HG03095 (cell line): ENCODE measurements around the gene EPYC.
A peak's percentile ranks its signal among the peaks of the same experiment; 100 is the strongest.

Experiments
- ATAC-seq: cut with Tn5 transposase; IDR thresholded peaks from one replicate; pipeline ENCODE4 v1.9.1; 2021; ENCODE audit warnings: moderate library complexity; ENCODE audit not compliant: unreplicated experiment

The EPYC gene, protein sequence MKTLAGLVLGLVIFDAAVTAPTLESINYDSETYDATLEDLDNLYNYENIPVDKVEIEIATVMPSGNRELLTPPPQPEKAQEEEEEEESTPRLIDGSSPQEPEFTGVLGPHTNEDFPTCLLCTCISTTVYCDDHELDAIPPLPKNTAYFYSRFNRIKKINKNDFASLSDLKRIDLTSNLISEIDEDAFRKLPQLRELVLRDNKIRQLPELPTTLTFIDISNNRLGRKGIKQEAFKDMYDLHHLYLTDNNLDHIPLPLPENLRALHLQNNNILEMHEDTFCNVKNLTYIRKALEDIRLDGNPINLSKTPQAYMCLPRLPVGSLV

DNA sequence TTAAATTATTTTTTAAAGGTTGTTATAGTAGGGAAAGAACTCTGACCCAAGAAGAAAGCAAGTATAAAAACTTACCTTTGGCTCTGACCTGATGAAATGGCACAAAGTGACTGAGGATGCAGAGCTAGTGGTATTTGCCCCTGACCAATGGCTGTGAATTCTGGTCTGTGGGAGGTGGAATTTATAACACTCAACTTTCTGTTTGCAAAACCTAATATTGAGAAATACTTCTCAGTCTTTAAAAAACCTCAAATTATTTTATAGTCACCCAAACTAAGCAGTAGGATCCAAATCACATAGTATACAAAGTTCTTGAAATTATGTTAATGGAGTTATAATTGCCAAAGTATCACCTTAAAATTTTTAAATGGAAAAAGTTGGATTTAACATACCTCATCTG is at the start of gene EPYC:
TSS of gene EPYC (minus strand) at position 101 of the 400 bp plus-strand sequence. CDS start 2,407 bp downstream, outside the sequence.
- ATAC-seq, result no peak

DNA sequence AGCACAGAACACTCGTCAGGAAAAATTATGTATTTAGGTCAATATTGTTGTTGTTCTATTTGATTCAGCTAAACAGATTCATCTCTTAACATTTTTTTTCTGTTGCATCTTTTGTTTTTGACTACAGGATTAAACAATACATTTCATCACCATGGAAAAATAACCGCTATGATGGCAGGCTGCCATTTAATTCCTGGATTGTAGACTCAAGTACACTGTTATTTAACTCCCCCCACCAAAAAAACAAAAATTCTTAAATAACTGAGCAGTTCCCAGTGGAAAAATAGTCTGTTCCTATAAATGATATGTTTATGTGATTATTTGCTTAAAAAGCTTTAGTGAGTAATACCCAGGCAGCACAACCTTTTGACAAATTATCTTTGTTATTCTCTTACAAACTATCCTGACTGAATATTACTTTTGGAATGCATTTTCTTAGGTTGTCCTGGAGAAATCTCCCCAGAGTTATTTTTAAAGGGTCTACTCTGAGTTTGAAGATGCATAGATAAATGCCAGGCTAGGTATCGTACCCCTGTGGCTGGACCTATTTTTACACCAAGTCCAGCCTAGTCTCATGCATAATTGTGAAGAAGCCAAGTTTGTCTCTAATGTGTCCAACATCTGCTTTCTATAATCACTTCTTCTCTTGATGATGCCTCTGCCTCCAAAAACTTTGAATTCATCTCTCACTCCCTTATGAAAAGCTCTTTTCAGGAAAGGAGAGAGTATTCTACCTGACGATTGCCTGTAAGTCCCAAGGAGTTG is 49.4 kb upstream of the EPYC start:
- ATAC-seq, result no peak

DNA sequence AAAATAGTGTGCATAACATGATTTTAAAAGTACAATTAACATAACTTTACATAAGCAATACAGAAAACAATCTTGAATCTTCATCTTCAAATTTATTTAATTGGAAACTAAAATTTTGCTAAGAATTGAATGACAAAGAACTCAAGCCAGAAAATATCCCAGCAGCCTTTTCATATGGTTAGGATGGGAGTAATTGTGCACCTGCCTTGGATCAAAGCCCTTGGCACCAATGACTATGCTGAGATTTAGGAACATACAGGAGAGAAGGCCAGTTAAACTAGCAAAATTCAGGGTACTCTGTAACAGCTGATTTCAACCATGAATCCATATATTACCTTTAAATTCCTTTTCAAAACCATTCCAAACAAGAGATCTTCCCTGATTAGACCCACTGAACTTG is 47.3 kb upstream of the EPYC start:
- no peak for ATAC-seq

DNA sequence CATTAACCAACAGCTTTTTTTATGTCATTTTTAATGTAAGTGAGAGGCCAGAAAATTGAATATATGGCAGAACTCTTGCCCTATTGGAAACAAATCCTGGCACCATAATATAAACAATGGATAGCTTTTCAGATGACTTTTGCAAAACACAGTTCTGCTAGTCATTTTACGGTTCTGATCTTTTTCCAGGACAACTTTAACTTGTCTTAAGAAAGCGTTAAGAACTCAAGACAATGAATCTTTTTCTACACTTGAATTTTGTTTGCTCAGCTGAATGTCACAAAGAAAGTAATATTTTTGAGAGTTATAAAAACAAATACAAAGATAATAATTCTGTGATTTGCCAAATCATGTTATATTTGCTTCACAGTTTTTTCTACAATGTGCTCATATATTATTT is 39.8 kb upstream of the EPYC start:
- no peak for ATAC-seq

DNA sequence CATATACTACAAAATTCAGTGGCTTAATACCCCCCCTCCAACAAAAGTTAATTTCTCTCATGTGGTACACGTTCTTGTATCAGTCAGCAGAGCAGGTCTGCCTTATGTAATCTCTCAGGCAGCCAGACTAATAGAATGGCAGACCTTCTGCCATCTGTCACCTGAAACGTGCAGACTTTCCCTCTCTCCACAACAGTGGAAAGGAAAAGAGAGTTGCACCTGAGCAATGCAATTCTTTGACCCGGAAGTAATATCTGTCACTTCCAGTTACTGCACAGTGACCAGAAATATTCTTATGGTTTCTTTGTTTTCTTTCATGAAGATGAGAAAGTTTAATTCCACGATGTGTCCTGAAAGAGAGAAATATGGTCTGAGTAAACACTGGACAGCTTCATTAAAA is 38.6 kb upstream of the EPYC start:
- ATAC-seq, result no peak

DNA sequence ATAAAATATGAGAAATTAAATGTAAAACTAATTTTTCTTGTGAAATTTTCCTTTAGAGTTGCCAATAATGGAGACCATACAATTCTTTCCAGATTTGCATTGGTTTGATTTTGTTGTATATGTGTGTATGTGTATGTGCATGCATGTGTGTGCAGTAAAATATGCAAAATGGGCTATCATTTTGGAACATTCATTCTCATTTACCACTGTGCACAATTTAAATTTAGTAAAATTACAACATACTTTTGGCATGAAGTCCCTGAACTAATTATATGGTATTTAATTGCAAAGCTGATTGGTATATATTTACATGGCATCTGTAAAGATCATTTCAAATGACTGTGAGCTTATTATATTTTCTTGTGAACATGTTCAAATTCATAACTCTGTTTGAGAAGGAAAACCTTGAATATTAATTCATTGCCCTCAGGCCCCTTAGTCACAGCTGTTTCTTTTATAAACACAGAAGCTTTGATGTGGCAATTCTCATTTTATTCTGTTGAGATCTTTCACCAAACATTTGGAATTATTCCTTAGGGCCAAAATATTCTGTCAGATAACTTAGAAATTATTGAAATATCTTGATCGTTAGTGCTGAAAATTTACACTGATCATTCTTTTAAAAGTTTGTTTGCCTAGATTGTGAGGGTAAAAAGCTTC is 35.5 kb upstream of the EPYC start:
- ATAC-seq, result no peak

DNA sequence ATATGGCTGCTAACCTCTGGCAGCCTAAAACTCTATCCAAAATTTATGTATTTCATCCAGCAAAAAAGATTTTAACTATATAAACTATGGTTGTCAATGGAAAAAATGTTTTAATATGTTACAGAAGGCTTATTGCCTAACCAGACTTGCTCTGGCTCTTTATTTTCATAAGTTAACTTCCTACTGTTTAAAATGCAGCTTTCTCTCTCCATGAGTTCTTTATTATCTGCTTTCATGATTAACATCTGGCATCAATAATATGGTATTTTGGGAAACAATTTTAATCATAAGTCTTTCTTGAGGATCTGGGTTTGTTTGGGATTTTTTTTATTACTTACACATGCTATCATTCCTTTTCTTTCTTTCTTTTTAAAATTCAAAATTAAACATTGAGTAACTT is 32.5 kb upstream of the EPYC start:
- no peak for ATAC-seq

DNA sequence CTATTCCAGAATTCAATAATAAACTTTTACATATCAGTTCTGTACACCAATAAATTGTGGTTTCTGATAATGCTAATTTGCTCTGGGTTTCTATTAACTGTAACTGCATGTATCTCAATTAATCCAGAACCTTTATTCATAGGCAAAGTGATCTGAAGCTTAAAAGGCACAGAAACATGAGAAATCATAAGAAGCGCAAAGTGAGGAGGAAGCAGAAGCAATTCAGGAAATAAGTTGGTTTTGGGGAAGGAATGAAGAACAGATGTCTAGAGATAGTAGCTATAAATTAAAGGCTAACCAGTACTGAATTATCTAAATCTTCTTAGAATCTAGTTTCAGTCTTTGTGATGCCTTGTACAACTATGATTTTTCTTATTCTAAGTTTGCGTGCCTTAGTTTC is 28.5 kb upstream of the EPYC start:
- ATAC-seq, result no peak

DNA sequence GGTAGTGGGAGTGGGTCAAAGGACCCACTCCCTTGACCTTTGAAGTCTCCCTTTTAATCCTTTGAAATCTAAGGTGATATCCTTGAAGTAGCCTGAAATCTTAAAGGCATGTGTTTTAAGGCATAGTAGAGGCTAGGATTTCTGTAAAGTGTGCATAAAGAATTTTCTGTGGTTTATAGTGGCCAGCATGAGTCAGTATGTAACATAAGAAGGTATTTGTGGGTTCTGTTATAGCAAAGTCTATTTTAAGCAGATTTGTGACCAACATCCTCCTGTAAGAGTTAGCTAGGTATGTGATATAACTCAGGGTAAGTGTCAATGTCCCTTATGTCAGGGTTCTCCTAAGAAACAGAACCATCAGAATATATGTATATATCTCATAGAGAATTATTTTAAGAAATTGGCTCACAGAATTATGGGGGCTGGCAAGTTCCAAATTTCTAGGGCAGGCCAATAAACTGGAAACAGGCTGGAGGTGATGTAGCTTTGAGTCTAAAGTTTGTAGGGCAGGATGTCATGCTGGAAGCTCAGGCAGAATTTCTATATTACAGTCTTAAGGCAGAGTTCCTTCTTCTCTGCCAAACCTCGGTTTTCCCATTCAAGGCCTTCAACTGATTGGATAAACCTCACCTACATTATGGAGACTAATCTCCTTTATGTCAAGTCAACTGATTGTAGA is 18.7 kb upstream of the EPYC start:
- no peak for ATAC-seq

DNA sequence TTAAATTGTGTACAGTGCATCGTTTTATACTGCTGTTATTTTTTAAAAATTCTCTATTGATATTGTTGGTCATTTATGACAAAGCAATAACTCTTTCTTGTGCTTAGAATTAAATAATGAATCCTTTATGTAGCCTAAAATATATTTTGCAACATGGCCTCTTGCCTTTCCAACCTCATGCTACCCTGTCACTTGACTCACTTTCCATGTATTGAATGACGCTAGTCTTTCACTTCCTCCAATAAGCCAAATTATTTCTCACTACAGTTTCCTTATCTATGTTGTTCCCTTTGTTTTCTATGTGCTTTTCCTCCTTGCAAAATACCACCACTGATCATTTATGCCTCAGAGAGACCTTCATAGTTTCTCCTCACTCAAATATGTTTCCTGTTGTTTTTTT is 16.3 kb upstream of the EPYC start:
- no peak for ATAC-seq

DNA sequence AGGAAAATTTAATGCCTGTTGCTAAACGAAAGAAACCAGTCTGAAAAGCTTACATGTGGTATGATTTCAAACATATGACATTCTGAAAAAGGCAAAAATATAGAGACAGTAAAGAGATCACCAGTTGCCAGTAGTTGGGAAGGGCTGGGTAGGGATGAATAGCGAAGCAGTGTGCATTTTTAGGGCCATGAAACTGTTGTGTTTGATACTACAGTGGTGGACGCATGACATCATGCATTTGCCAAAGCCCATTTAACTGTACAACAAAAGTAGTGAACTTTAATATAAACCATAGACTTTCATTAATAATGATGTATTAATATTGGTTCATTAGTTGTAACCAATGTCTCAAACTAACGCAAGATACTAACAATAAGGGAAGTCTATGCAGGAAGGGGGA is 14.7 kb upstream of the EPYC start:
- ATAC-seq, result no peak

DNA sequence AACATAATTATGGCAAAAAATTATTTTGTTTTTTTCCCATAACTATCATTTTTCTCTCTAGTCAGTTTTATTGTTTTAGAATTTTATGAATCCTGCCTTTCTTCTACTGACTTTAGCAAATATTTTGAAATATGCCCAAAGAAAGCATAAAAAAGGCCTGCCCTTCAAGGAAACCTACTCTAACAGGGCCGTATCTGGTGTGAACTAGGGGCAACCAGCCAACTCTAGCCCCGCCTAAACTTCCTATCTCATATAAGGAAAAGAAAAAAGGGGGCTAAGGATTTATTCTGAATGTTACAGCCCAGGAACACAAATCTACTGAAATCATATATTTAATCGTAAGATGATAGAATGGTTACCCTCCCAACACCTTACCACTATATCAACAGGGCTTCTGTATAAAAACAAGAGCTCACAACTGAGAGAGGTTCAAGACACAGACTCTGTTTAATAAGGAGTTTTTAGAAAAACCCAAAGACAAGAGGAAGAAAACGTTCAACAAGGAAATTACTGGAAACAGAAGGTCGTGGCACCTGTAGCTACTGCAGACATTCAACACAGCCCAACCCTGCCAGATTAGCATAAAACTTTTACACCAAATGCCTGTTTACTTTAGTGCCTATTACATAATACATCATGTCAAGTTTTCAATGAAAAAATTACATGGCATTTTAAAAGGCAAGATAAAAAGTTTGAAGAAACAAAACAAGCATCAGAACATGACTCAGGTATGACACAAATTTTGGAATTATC is 12.9 kb upstream of the EPYC start:
- ATAC-seq, result no peak

DNA sequence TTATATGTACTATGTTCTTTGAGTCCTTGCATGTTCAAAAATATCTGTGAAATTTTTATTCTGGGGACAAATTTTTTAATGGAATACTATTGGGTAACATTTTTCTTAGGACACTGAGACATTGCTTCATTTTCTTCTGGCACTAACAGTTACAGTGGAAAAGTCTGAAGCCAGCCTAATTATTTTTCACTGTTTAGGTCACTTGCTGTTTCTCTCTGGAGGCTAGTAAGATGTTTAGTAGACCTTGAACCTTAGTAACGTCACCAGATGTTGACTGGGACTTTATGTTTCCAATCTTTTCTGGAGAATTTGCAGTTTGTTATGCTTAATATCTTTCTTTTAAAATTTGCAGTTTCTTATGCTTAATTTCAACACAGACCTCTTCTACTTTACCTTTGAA is 12.3 kb upstream of the EPYC start:
- ATAC-seq, result no peak

DNA sequence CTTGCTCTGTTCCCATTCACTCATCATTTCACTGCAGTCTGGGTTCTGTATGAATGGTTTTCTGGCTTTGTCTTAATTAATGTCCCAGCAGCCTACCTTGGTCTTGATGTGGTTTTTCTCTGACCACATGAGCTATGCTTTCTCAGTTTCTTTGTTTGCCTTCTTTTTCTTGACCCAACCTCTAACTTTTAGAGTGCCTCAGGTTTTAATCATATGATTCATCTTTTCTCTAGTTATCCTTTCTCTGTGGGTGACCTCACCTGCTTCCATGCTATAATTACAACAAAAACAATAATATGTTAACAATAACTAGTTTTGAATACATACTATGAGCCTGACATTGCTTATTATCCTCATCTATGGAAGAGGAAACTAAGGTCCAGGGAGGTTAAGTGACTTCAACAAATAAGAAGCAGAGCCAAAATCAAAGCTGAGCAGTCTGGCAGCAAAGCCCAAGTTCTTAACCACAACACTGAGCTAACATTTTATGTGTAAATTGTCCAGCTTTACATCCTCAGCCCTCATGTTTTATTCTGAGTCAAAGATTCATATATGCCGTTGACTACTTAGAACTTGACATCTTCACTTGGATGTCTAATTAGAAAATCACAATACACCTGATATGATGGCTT is 4.7 kb upstream of the EPYC start:
- ATAC-seq, result peak; percentile 84

DNA sequence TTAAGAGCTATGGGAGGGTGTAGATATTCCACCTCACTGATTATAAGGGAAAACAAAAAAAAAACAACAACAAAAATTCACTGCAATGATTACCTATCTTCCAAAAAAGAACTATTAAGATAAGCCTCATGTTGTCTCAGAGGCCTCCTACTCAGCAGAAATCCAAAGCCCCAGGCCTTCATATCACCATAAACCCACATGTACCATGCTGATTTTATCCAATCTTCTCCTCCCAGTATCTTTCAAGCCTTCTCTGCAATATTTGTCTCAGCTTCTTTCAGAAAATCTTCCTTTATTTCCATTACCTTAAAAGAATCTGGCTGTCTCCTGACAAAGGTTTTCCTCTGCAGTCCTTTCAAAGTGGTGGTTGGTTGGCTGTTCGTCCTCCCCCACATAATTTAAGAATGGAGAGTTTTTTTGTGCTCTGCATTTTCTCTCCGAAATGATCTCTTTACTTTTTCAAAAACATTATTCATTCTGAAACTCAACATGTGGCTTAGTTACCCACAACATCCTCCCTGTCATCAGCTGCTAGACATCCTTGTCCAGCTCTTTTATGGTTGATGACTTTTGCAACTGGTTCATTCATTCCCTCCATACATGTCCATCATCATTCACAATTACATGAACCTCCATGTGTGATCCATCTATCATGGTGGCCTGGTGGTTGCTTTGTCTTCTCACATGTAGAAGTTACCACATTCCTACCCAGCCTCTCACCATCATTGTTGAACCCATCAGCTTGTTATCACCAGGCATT is 2.9 kb upstream of the EPYC start:
- peak; percentile 76 for ATAC-seq

DNA sequence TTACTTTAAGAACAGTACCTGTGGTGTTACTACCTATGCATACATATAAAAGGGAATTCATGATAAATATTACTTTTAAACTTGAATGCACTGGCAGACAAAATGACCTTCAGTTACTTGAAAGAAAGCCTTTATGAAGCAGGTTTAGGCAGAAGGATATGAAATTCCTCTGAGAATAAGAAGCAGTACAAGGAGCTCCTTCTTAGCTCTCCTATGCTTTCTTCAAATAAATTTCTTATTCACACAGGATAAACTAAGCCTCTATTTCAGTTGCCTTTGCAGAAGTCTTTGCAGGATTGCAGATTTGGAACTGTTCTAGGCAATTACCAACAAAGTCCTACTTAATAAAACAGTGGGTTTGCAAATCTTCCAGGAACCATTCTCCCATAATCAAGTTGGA is 1.0 kb downstream of the EPYC start:
- ATAC-seq, result no peak

DNA sequence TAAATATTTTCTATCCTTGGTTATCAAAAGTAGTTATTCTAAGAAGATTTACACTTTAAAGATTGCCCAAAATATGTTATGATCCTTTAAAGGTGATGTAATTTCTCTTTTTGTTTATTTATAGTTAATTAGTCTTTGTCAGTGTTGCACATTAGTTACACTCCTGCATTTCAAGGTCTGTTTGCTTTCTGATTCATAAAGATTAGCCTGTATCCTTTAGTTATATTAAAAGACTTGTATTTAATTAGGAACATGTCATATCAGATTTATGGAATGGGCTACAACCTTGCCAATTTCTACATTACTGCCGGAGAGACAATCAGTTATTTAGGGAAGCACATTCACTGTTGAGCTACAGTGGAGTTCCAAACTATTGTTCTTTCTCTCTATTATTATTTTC is 3.5 kb downstream of the EPYC start:
- no peak for ATAC-seq

DNA sequence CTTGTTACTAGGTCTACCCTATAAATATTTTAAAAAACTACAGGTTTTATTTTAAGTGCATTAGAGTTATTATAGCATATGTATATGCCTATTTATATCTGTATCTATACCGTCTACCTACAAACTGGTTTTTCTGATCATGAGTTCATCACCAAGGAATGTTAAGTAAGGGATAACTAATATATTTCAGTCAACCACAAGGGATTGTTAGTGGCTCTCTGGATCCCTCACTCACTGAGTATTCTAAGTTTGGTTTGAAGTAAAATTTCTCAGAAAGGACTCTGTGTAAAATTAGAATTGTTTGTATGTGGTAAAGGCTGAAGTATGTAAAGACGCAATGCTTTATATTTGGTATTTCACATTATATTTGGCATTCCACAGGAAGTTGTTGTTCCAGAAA is 4.8 kb downstream of the EPYC start:
- no peak for ATAC-seq

DNA sequence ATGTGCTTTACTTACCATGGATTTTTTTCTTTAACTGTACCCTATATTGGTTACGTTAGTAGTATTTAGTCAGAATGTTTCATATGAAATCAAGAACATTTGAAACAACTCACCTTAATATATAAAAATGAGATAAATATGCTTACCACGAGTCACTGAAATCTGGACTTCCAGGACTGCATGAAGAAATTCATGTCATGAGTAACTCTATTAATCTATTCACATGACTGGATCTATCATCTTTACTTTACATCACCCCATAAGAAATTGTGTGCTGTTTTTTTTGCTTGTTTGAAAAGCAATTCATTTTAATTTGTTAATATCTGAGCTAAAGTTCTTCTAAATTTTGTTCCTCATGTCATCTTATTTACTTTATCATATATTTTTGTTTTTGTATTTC is 5.2 kb downstream of the EPYC start:
- no peak for ATAC-seq

DNA sequence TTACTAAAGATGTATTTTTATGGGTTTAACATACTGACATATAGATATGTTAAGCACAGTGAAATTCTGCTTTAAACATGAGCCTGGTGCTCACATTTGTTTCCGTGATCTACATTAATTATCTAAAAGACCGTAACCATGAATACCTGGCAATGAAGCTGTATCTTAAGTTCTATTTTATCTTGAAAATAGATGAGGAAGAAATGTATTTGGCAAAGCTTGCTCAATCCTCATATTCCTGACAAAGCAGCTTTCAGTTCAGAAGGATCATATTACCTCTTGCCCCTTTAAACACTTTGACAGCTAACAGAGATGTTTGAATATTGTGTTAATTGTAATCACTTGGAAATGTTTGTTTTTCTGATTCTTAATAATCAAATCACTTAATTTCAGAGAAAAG is 9.8 kb downstream of the EPYC start:
- no peak for ATAC-seq
